CD4-positive, alpha-beta T cell treated with Interleukin-1 beta for 1 hour (primary cell): ENCODE data around the gene DCAF12.

Experiments used
- DNase-seq, 2 donors: peaks; one replicate each; pipeline ENCODE4 v3.0.0-alpha.2; 2020 to 2022

DCAF12 gene

GRCh38 chr9:34126207-34127034, at the start of gene DCAF12:
Gene DCAF12, minus strand, starts transcription at chr9:34126698. Its CDS starts 267 bp downstream, at chr9:34126431.
- DNase-seq = peak; percentile 89 to 92

GRCh38 chr9:34176089-34176488, 49.6 kb upstream of the DCAF12 start:
- no peak for DNase-seq

- DNase-seq = peak; percentile 79 to 87
Observed at GRCh38 chr9:34171753-34172535, 45.4 kb upstream of the DCAF12 start.

GRCh38 chr9:34170237-34170991, 43.9 kb upstream of the DCAF12 start:
- DNase-seq = no peak

GRCh38 chr9:34169125-34169524, 42.6 kb upstream of the DCAF12 start:
- DNase-seq = no peak

- no peak for DNase-seq
Observed at GRCh38 chr9:34163434-34163833, 36.9 kb upstream of the DCAF12 start.

GRCh38 chr9:34158362-34158869, 31.9 kb upstream of the DCAF12 start:
- DNase-seq = no peak

- DNase-seq = no peak
Observed at GRCh38 chr9:34157898-34158297, 31.4 kb upstream of the DCAF12 start.

- DNase-seq = no peak
Observed at GRCh38 chr9:34157318-34157717, 30.8 kb upstream of the DCAF12 start.

- DNase-seq = no peak
Observed at GRCh38 chr9:34154057-34154456, 27.6 kb upstream of the DCAF12 start.

- no peak for DNase-seq
Observed at GRCh38 chr9:34151398-34151797, 24.9 kb upstream of the DCAF12 start.

GRCh38 chr9:34145165-34145564, 18.7 kb upstream of the DCAF12 start:
- no peak for DNase-seq

GRCh38 chr9:34143116-34143515, 16.6 kb upstream of the DCAF12 start:
- no peak for DNase-seq

- no peak for DNase-seq
Observed at GRCh38 chr9:34140853-34141252, 14.4 kb upstream of the DCAF12 start.

GRCh38 chr9:34139477-34140146, 13.1 kb upstream of the DCAF12 start:
- peak in 1 of 2 donors; percentile 8 for DNase-seq

- peak in 1 of 2 donors; percentile 22 for DNase-seq
Observed at GRCh38 chr9:34138644-34139043, 12.1 kb upstream of the DCAF12 start.

GRCh38 chr9:34134521-34134920, 8.0 kb upstream of the DCAF12 start:
- no peak for DNase-seq

- no peak for DNase-seq
Observed at GRCh38 chr9:34133436-34133949, 7.0 kb upstream of the DCAF12 start.

GRCh38 chr9:34131571-34131970, 5.1 kb upstream of the DCAF12 start:
- no peak for DNase-seq

GRCh38 chr9:34127035-34127948, 794 bp upstream of the DCAF12 start:
- no peak for DNase-seq

GRCh38 chr9:34125681-34126206, 754 bp downstream of the DCAF12 start:
- DNase-seq = no peak
